Measurements from ENCODE around the gene KCNK6.

The KCNK6 gene

GRCh38 chr19:38375098-38375493 lies 55.5 kb downstream of the KCNK6 start:
- no peak for TF ChIP-seq MYC (IDR thresholded peaks at IDR 0.05; ENCODE audit: low read depth, low read length)
- TF ChIP-seq CTCF (IDR thresholded peaks at IDR 0.05; ENCODE audit: low read depth, low read length): no peak
- no peak for TF ChIP-seq POLR2A (IDR thresholded peaks at IDR 0.05; ENCODE audit: extremely low read depth, insufficient read length)
- TF ChIP-seq MAX (IDR thresholded peaks at IDR 0.05; ENCODE audit: low read depth, low read length): no peak
- H3K4me3 ChIP-seq (ENCODE audit: low read depth, low read length): peak overlapping the region; percentile 87
- no peak for DNase-seq (ENCODE audit: low read depth)

GRCh38 chr19:38375748-38376147 lies 56.1 kb downstream of the KCNK6 start:
- no peak for DNase-seq (ENCODE audit: low read depth)
- peak overlapping the region; percentile 87 for H3K4me3 ChIP-seq (ENCODE audit: low read depth, low read length)
- TF ChIP-seq MAX (IDR thresholded peaks at IDR 0.05; ENCODE audit: low read depth, low read length) (no peak), POLR2A (IDR thresholded peaks at IDR 0.05; ENCODE audit: extremely low read depth, insufficient read length) (no peak), MYC (IDR thresholded peaks at IDR 0.05; ENCODE audit: low read depth, low read length) (no peak), CTCF (IDR thresholded peaks at IDR 0.05; ENCODE audit: low read depth, low read length) (no peak)

GRCh38 chr19:38376576-38376975 lies 56.9 kb downstream of the KCNK6 start:
- H3K4me3 ChIP-seq (ENCODE audit: low read depth, low read length): no peak overlapping the region
- TF ChIP-seq CTCF (IDR thresholded peaks at IDR 0.05; ENCODE audit: low read depth, low read length): no peak
- no peak for TF ChIP-seq POLR2A (IDR thresholded peaks at IDR 0.05; ENCODE audit: extremely low read depth, insufficient read length)
- TF ChIP-seq MYC (IDR thresholded peaks at IDR 0.05; ENCODE audit: low read depth, low read length): no peak
- no peak for TF ChIP-seq MAX (IDR thresholded peaks at IDR 0.05; ENCODE audit: low read depth, low read length)

GRCh38 chr19:38377052-38377451 lies 57.4 kb downstream of the KCNK6 start:
- no peak for DNase-seq (ENCODE audit: low read depth)
- no peak for TF ChIP-seq CTCF (IDR thresholded peaks at IDR 0.05; ENCODE audit: low read depth, low read length)
- TF ChIP-seq MYC (IDR thresholded peaks at IDR 0.05; ENCODE audit: low read depth, low read length): no peak
- no peak for TF ChIP-seq POLR2A (IDR thresholded peaks at IDR 0.05; ENCODE audit: extremely low read depth, insufficient read length)
- TF ChIP-seq MAX (IDR thresholded peaks at IDR 0.05; ENCODE audit: low read depth, low read length): no peak
- H3K4me3 ChIP-seq (ENCODE audit: low read depth, low read length): no peak overlapping the region

More at GRCh38 chr19:38376576-38376975, 56.9 kb downstream of the KCNK6 start:
- DNase-seq (ENCODE audit: low read depth): no peak

GRCh38 chr19:38378866-38379265 lies 59.2 kb downstream of the KCNK6 start:
- TF ChIP-seq POLR2A (IDR thresholded peaks at IDR 0.05; ENCODE audit: extremely low read depth, insufficient read length) (no peak), MYC (IDR thresholded peaks at IDR 0.05; ENCODE audit: low read depth, low read length) (no peak), MAX (IDR thresholded peaks at IDR 0.05; ENCODE audit: low read depth, low read length) (no peak), CTCF (IDR thresholded peaks at IDR 0.05; ENCODE audit: low read depth, low read length) (no peak)
- H3K4me3 ChIP-seq (ENCODE audit: low read depth, low read length): no peak overlapping the region
- DNase-seq (ENCODE audit: low read depth): no peak

- TF ChIP-seq MAX (IDR thresholded peaks at IDR 0.05; ENCODE audit: low read depth, low read length): no peak
- no peak for TF ChIP-seq CTCF (IDR thresholded peaks at IDR 0.05; ENCODE audit: low read depth, low read length)
- no peak for TF ChIP-seq MYC (IDR thresholded peaks at IDR 0.05; ENCODE audit: low read depth, low read length)
- TF ChIP-seq POLR2A (IDR thresholded peaks at IDR 0.05; ENCODE audit: extremely low read depth, insufficient read length): no peak
- no peak for DNase-seq (ENCODE audit: low read depth)
These were observed 61.5 kb downstream of the KCNK6 start for GRCh38 chr19:38381138-38381537.

More at GRCh38 chr19:38381138-38381537, 61.5 kb downstream of the KCNK6 start:
- no peak overlapping the region for H3K4me3 ChIP-seq (ENCODE audit: low read depth, low read length)
